Lower leg skin (tissue), 4 donors: ENCODE results near the gene SIK3. TPM values are rescaled to one million over a fixed set of nuclear protein-coding genes. Genes with fewer than 3 reads are reported as not detected.

Experiments
- DNase-seq, 2 donors: peaks; one replicate each; pipeline ENCODE4 v3.0.0-alpha.2; 2019; ENCODE audit warnings: low spot score in 2 of 2
- H3K4me3 ChIP-seq: fragments of 200-600 bp; sonication (generic); 2 replicates; pipeline ENCODE4 v1.5.1; 2017; ENCODE audit warnings: mild to moderate bottlenecking, low read depth; ENCODE audit not compliant: poor library complexity, severe bottlenecking
- POLR2A ChIP-seq, 2 donors: fragments of 450-650 bp; IDR thresholded peaks; one replicate each; pipeline ENCODE4 v1.6.1; 2016 to 2017; ENCODE audit warnings: antibody characterized with exemption in 2 of 2, mild to moderate bottlenecking in 1 of 2, moderate library complexity in 1 of 2
- WGBS, 2 donors: methylation state at CpG; one replicate each; pipeline ENCODE4 v1.1.5; 2018; 5-methylcytosine and 5-hydroxymethylcytosine counted together
- intact Hi-C: fragments of 100-400 bp; cut with DNase I; formaldehyde crosslinking; loops from one replicate; pipeline ENCODE4 v1.15.0; 2023; ENCODE audit warnings: low total_unique reads
- total RNA-seq, 4 donors: library from RNA; depleted of rRNA; stranded (reverse); fragments of >200 nt; gene quantifications; one replicate each; pipeline ENCODE4 v1.1.0, GENCODE V29; 2016
- TF ChIP-seq, protein P1 (sequence below), 3 donors: fragments of 450-650 bp; IDR thresholded peaks; one replicate each; pipeline ENCODE4 v1.5.1; 2016; ENCODE audit warnings: antibody characterized with exemption in 3 of 3, mild to moderate bottlenecking in 3 of 3, moderate library complexity in 2 of 3

Gene SIK3
- total RNA-seq, 4 donors from 2014 or later: 26.7 to 37.5 (median 30.1) TPM

DNA sequence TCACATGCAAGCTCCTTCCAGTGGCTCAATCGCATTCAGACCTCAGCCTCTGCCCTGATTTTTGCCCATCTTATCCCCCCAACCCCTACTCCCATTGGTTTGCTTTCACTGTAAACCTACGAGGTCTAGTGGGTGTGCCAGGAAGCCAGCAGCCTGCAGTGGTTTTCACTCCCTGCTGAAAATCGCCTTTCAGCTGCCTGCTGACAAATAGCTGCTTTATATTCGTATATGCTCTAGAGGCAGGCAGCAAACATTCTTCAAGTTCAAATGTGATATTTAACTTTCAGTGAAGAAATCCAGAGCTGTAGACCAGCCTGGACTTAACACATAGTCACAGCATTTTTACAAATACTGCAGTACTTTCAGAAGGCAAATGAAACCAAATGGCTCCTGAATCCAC lies 168.1 kb downstream of the SIK3 start:
- intact Hi-C loops: no loop called here
- DNase-seq: no peak
- WGBS, 2 donors: 11 to 15% methylated on average over 4 of the region's 4 CpGs
- TF ChIP-seq, protein P1, sequence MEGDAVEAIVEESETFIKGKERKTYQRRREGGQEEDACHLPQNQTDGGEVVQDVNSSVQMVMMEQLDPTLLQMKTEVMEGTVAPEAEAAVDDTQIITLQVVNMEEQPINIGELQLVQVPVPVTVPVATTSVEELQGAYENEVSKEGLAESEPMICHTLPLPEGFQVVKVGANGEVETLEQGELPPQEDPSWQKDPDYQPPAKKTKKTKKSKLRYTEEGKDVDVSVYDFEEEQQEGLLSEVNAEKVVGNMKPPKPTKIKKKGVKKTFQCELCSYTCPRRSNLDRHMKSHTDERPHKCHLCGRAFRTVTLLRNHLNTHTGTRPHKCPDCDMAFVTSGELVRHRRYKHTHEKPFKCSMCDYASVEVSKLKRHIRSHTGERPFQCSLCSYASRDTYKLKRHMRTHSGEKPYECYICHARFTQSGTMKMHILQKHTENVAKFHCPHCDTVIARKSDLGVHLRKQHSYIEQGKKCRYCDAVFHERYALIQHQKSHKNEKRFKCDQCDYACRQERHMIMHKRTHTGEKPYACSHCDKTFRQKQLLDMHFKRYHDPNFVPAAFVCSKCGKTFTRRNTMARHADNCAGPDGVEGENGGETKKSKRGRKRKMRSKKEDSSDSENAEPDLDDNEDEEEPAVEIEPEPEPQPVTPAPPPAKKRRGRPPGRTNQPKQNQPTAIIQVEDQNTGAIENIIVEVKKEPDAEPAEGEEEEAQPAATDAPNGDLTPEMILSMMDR (IDR thresholded peaks at IDR 0.05): no peak
- TF ChIP-seq POLR2A (IDR thresholded peaks at IDR 0.05): no peak
- H3K4me3 ChIP-seq: no peak overlapping the region

DNA sequence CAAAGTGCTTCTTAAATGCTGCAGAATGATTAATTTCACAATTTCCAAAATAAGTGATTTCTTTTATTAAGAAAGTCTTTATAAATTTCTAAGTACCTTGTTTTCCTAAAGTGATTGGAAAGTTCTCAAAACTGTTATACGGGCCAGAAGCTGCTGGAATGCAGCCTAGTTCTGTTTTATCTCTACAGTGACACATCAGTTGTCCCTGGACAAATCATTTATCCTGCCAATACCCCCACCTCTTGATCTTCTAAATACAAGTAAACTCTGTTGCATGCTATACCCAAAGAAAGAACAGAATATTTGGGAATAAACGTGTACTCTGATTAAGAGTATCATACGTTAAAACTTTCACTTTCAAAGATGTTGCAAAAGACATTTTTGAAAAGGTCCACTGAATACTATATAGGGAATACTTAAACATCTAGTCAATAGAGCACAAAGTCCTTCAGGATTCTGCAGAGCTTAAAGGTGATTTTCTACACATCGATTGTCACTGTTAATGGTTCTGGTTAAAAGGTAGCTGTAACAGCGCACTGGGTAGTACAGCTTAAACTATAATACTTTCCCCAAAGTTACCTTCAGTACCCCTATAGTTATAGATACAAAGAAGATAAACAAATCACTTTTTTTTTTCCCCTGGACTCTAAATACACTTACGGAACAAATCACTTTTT lies 168.7 kb downstream of the SIK3 start:
- TF ChIP-seq, protein P1 (IDR thresholded peaks at IDR 0.05): no peak
- TF ChIP-seq POLR2A (IDR thresholded peaks at IDR 0.05): no peak

GRCh38 chr11:116928845-116929244 lies 169.4 kb downstream of the SIK3 start:
- no peak for DNase-seq
- WGBS, 2 donors: 72 to 80% methylated on average over 5 of the region's 5 CpGs
- intact Hi-C loops: no loop called here
- TF ChIP-seq, protein P1 (IDR thresholded peaks at IDR 0.05): no peak
- no peak for TF ChIP-seq POLR2A (IDR thresholded peaks at IDR 0.05)
- no peak overlapping the region for H3K4me3 ChIP-seq

More for the DNA sequence above, 168.7 kb downstream of the SIK3 start:
- intact Hi-C loops: no loop called here
- no peak for DNase-seq
- H3K4me3 ChIP-seq: no peak overlapping the region
- WGBS, 2 donors: 24 to 29% methylated on average over 6 of the region's 6 CpGs

DNA sequence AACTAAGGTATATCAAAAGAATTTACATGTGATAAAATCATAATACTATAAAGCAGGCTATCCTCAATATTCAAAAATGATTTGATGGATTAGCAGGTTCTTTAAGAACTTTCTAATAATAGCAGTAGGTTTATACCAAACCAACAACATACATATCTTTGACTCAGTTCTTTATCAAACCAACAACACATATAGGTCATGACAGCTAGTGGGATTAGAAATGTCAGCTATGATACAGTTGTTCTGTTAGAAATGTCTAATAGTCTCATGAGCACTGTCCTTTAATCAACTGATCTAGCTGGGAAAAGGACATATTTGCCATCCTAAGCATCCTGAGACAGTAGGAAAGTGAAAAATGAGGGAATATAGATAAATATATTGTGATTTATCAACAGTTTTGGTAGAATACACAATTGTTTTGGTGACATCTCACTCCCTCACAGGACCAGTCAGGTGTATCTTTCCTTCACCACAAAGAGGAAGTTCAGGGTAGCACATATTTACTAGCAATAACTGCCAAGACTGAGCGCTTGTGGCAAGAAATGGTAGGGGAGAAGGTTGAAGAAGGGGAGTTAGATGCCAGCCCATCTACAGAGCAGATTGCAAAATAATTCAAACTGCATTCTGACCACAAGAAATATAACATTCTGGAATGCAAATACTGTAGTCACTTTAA lies 170.0 kb downstream of the SIK3 start:
- 83 to 86% methylated on average over 1 of the region's 1 CpG for WGBS, 2 donors
- intact Hi-C loops: no loop called here
- TF ChIP-seq POLR2A (IDR thresholded peaks at IDR 0.05): no peak
- TF ChIP-seq, protein P1 (IDR thresholded peaks at IDR 0.05): no peak
- no peak for DNase-seq
- no peak overlapping the region for H3K4me3 ChIP-seq

DNA sequence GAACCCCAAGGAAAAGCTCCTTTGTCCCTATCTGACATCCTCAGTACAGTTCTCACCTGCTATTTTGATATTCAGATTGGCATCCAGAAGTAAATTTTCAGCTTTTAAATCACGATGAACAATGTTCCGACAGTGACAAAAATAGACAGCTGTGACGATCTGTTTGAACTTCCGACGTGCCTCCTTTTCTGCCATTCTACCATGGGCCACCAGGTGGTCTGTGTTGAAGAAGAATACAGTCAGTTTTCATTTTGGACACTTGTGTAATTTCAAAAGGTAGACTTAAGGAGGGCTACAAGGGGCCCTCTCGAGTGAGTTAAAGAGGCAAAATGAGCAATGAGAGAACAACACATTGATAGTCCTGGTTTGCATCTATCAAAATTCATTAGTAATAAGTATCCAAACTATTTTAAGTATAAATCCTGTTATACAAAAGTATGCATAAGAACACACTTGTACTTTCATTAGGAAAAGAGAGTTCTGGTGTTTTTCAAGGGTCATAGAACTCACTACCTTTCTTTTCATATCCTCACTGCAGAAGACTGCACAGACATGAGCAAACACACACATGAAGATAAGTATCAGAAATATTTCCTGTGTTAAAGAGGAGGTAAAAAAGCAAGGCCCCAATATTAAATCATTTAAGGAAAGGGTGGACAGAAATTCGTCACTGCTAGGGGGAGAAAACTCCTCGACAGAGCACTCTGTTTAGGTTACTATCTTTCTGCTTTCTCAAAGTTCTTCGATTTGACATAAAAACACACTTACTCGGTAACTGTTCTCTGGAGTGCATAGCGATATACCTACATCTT lies 170.9 kb downstream of the SIK3 start:
- 76 to 86% methylated on average over 11 of the region's 11 CpGs for WGBS, 2 donors
- intact Hi-C loops: no loop called here
- no peak for TF ChIP-seq POLR2A (IDR thresholded peaks at IDR 0.05)
- TF ChIP-seq, protein P1 (IDR thresholded peaks at IDR 0.05): no peak
- no peak for DNase-seq
- no peak overlapping the region for H3K4me3 ChIP-seq
